ENCODE data around the gene IL11RA. TPM values are rescaled to one million over a fixed set of nuclear protein-coding genes. Genes with fewer than 3 reads are reported as not detected.
"Not testable (repeated sequence)": the region's sequence is repeated elsewhere in the genome, so short reads cannot be mapped to it uniquely, and the experiment has no call there.

The IL11RA gene
- polyA plus RNA-seq, 2 donors = 7.1 to 10.7 TPM

- H3K4me3 ChIP-seq (ENCODE audit: low read depth in 1 of 2, low read length in 2 of 2); H3K36me3 ChIP-seq (ENCODE audit: control insufficient read depth in 2 of 2, insufficient read depth in 2 of 2, low read length in 1 of 2); H3K27ac ChIP-seq (ENCODE audit: low read depth in 2 of 2, low read length in 1 of 2); H3K9me3 ChIP-seq (ENCODE audit: control insufficient read depth in 2 of 2, insufficient read depth in 1 of 2, low read depth in 1 of 2, low read length in 1 of 2); H3K27me3 ChIP-seq (ENCODE audit: control insufficient read depth in 1 of 2, insufficient read depth in 2 of 2, low read length in 2 of 2): not testable (repeated sequence)
- H3K4me1 ChIP-seq (ENCODE audit: control insufficient read depth in 2 of 2, insufficient read depth in 2 of 2, low read length in 1 of 2) = peaks cover 2 to 15% of the 10 kb centered on the region in 2 donors
- WGBS, 2 donors = 87 to 90% methylated on average over 8 of the region's 8 CpGs
These were observed 12.7 kb upstream of the IL11RA start for GRCh38 chr9:34639322-34639721.

DNA sequence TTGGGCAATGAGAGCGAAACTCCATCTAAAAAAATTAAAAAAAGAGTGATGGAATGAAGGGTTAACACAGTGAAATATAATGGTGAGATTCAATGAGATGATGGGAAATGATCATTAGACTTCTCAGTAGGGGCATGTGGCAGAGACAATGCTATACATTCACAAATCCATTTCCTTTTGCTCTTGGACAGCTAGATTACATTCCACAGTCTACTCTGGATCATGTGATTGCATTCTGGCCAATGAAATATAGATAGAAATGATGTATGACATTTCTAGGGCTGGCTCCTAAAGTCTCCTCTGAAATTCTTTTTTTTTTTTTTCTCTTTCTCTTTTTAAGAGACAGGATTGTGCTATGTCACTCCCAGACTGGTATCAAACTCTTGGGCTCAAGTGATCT is 9.3 kb upstream of the IL11RA start:
- H3K27me3 ChIP-seq (ENCODE audit: control insufficient read depth in 1 of 2, insufficient read depth in 2 of 2, low read length in 2 of 2) = no peaks in the 10 kb centered on the region
- peaks cover 10 to 15% of the 10 kb centered on the region in 2 donors for H3K4me1 ChIP-seq (ENCODE audit: control insufficient read depth in 2 of 2, insufficient read depth in 2 of 2, low read length in 1 of 2)
- H3K36me3 ChIP-seq (ENCODE audit: control insufficient read depth in 2 of 2, insufficient read depth in 2 of 2, low read length in 1 of 2) = no peaks in the 10 kb centered on the region
- no peak overlapping the region for H3K27ac ChIP-seq (ENCODE audit: low read depth in 2 of 2, low read length in 1 of 2)
- H3K9me3 ChIP-seq (ENCODE audit: control insufficient read depth in 2 of 2, insufficient read depth in 1 of 2, low read depth in 1 of 2, low read length in 1 of 2) = no peaks in the 10 kb centered on the region
- WGBS, 2 donors = 96 to 100% methylated on average over 1 of the region's 1 CpG
- H3K4me3 ChIP-seq (ENCODE audit: low read depth in 1 of 2, low read length in 2 of 2) = no peak overlapping the region

- Histone ChIP-seq H3K4me3 (ENCODE audit: low read depth in 1 of 2, low read length in 2 of 2) (no peak overlapping the region), H3K27me3 (ENCODE audit: control insufficient read depth in 1 of 2, insufficient read depth in 2 of 2, low read length in 2 of 2) (no peaks in the 10 kb centered on the region), H3K9me3 (ENCODE audit: control insufficient read depth in 2 of 2, insufficient read depth in 1 of 2, low read depth in 1 of 2, low read length in 1 of 2) (no peaks in the 10 kb centered on the region), H3K27ac (ENCODE audit: low read depth in 2 of 2, low read length in 1 of 2) (no peak overlapping the region), H3K4me1 (ENCODE audit: control insufficient read depth in 2 of 2, insufficient read depth in 2 of 2, low read length in 1 of 2) (peaks cover 12 to 16% of the 10 kb centered on the region in 2 donors), H3K36me3 (ENCODE audit: control insufficient read depth in 2 of 2, insufficient read depth in 2 of 2, low read length in 1 of 2) (peaks cover 0 to 13% of the 10 kb centered on the region in 2 donors)
These were observed 7.1 kb upstream of the IL11RA start for GRCh38 chr9:34644766-34645314.

DNA sequence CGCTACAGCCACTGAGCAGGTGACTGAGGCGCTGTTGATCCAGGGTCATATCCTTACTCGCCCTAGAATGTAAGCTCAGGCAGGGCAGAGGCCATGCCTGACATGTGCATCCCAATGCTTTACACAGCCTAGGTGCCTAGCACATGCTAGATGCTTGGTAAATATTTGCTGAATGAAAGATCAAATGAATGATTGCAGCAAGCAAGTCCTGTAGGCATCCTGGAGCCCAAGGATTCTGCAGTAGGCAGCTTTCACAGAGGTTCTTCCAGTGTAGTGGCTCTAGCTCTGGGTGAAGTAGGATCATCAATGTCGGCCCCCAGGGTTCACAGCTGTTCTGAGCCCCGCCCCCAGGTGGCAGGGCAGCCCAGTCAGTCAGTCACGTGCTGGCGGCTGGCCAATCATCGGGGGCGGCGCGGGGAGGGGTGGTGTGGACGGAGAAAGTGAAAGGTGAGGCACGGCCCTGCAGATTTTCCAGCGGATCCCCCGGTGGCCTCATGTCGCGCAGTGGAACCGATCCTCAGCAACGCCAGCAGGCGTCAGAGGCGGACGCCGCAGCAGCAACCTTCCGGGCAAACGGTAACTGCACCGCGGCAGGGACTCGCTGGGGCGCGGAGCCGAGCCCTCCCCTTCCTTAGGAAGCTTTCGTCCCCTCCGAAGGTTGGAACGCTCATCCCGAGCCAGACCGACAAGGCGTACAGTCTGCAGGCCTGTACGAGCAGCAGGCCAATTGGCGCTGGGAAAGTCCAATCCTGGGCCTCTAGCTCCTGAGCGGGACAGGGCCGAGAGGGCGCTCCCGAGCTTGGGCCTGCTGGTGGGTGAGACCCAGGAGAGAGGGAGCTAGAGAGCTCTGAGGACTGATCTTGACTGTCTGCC is 5.5 kb upstream of the IL11RA start, which contains the start of gene GALT:
TSS of gene GALT (plus strand) at position 465 of the 873 bp plus-strand sequence. CDS start at position 495, 30 bp downstream.
- H3K36me3 ChIP-seq (ENCODE audit: control insufficient read depth in 2 of 2, insufficient read depth in 2 of 2, low read length in 1 of 2) = peaks cover 0 to 16% of the 10 kb centered on the region in 2 donors
- peak within 1 kb of the TSS; percentile 72 to 80 for H3K4me3 ChIP-seq (ENCODE audit: low read depth in 1 of 2, low read length in 2 of 2)
- H3K27me3 ChIP-seq (ENCODE audit: control insufficient read depth in 1 of 2, insufficient read depth in 2 of 2, low read length in 2 of 2) = no peaks in the 10 kb centered on the region
- H3K27ac ChIP-seq (ENCODE audit: low read depth in 2 of 2, low read length in 1 of 2) = peak within 1 kb of the TSS; percentile 81 to 86
- H3K4me1 ChIP-seq (ENCODE audit: control insufficient read depth in 2 of 2, insufficient read depth in 2 of 2, low read length in 1 of 2) = peaks cover 12 to 16% of the 10 kb centered on the region in 2 donors
- H3K9me3 ChIP-seq (ENCODE audit: control insufficient read depth in 2 of 2, insufficient read depth in 1 of 2, low read depth in 1 of 2, low read length in 1 of 2) = no peaks in the 10 kb centered on the region
- WGBS, 2 donors = 5% methylated on average over 43 of the region's 43 CpGs

DNA sequence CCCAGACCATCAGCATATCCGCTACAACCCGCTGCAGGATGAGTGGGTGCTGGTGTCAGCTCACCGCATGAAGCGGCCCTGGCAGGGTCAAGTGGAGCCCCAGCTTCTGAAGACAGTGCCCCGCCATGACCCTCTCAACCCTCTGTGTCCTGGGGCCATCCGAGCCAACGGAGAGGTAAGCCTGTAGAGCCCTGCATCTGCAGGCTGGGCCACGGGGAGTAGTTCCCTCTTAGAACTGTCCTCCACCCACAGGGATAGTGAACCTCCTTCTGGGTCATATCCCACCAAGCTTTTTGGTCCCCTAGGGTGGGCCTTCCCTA is 4.9 kb upstream of the IL11RA start:
- H3K27ac ChIP-seq (ENCODE audit: low read depth in 2 of 2, low read length in 1 of 2) = peak overlapping the region; percentile 81 to 86
- 3 to 5% methylated on average over 8 of the region's 8 CpGs for whole genome bisulfite sequencing, 2 donors

DNA sequence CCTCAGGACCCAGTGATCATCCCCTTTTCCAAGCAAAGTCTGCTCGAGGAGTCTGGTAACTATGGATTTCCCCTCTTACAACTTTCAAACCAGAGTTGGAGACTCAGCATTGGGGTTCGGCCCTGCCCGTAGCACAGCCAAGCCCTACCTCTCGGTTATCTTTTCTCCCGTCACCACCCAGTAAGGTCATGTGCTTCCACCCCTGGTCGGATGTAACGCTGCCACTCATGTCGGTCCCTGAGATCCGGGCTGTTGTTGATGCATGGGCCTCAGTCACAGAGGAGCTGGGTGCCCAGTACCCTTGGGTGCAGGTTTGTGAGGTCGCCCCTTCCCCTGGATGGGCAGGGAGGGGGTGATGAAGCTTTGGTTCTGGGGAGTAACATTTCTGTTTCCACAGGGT is 4.3 kb upstream of the IL11RA start:
- Histone ChIP-seq H3K4me1 (ENCODE audit: control insufficient read depth in 2 of 2, insufficient read depth in 2 of 2, low read length in 1 of 2) (peaks cover 12 to 20% of the 10 kb centered on the region in 2 donors), H3K27ac (ENCODE audit: low read depth in 2 of 2, low read length in 1 of 2) (peak overlapping the region in 1 of 2 donors; percentile 24), H3K36me3 (ENCODE audit: control insufficient read depth in 2 of 2, insufficient read depth in 2 of 2, low read length in 1 of 2) (peaks cover 0 to 16% of the 10 kb centered on the region in 2 donors), H3K4me3 (ENCODE audit: low read depth in 1 of 2, low read length in 2 of 2) (peak overlapping the region; percentile 72 to 80), H3K9me3 (ENCODE audit: control insufficient read depth in 2 of 2, insufficient read depth in 1 of 2, low read depth in 1 of 2, low read length in 1 of 2) (no peaks in the 10 kb centered on the region), H3K27me3 (ENCODE audit: control insufficient read depth in 1 of 2, insufficient read depth in 2 of 2, low read length in 2 of 2) (no peaks in the 10 kb centered on the region)
- 42 to 61% methylated on average over 10 of the region's 10 CpGs for WGBS, 2 donors

More for the DNA sequence above, 4.9 kb upstream of the IL11RA start:
- peaks cover 12 to 16% of the 10 kb centered on the region in 2 donors for H3K4me1 ChIP-seq (ENCODE audit: control insufficient read depth in 2 of 2, insufficient read depth in 2 of 2, low read length in 1 of 2)
- peak overlapping the region; percentile 72 to 80 for H3K4me3 ChIP-seq (ENCODE audit: low read depth in 1 of 2, low read length in 2 of 2)
- H3K27me3 ChIP-seq (ENCODE audit: control insufficient read depth in 1 of 2, insufficient read depth in 2 of 2, low read length in 2 of 2) = no peaks in the 10 kb centered on the region
- no peaks in the 10 kb centered on the region for H3K9me3 ChIP-seq (ENCODE audit: control insufficient read depth in 2 of 2, insufficient read depth in 1 of 2, low read depth in 1 of 2, low read length in 1 of 2)
- peaks cover 0 to 16% of the 10 kb centered on the region in 2 donors for H3K36me3 ChIP-seq (ENCODE audit: control insufficient read depth in 2 of 2, insufficient read depth in 2 of 2, low read length in 1 of 2)

- no peak overlapping the region for H3K4me3 ChIP-seq (ENCODE audit: low read depth in 1 of 2, low read length in 2 of 2)
- H3K27me3 ChIP-seq (ENCODE audit: control insufficient read depth in 1 of 2, insufficient read depth in 2 of 2, low read length in 2 of 2) = no peaks in the 10 kb centered on the region
- H3K36me3 ChIP-seq (ENCODE audit: control insufficient read depth in 2 of 2, insufficient read depth in 2 of 2, low read length in 1 of 2) = peaks cover 0 to 16% of the 10 kb centered on the region in 2 donors
- no peaks in the 10 kb centered on the region for H3K9me3 ChIP-seq (ENCODE audit: control insufficient read depth in 2 of 2, insufficient read depth in 1 of 2, low read depth in 1 of 2, low read length in 1 of 2)
- 93 to 95% methylated on average over 8 of the region's 8 CpGs for WGBS, 2 donors
- H3K4me1 ChIP-seq (ENCODE audit: control insufficient read depth in 2 of 2, insufficient read depth in 2 of 2, low read length in 1 of 2) = peaks cover 11 to 27% of the 10 kb centered on the region in 2 donors
- H3K27ac ChIP-seq (ENCODE audit: low read depth in 2 of 2, low read length in 1 of 2) = no peak overlapping the region
These were observed 3.3 kb upstream of the IL11RA start for GRCh38 chr9:34648673-34649072.

GRCh38 chr9:34650816-34651215 is 1.2 kb upstream of the IL11RA start:
- Histone ChIP-seq H3K27me3 (ENCODE audit: control insufficient read depth in 1 of 2, insufficient read depth in 2 of 2, low read length in 2 of 2) (no peaks in the 10 kb centered on the region), H3K36me3 (ENCODE audit: control insufficient read depth in 2 of 2, insufficient read depth in 2 of 2, low read length in 1 of 2) (peaks cover 0 to 16% of the 10 kb centered on the region in 2 donors), H3K9me3 (ENCODE audit: control insufficient read depth in 2 of 2, insufficient read depth in 1 of 2, low read depth in 1 of 2, low read length in 1 of 2) (no peaks in the 10 kb centered on the region), H3K4me1 (ENCODE audit: control insufficient read depth in 2 of 2, insufficient read depth in 2 of 2, low read length in 1 of 2) (peaks cover 10 to 40% of the 10 kb centered on the region in 2 donors), H3K4me3 (ENCODE audit: low read depth in 1 of 2, low read length in 2 of 2) (no peak overlapping the region), H3K27ac (ENCODE audit: low read depth in 2 of 2, low read length in 1 of 2) (peak overlapping the region; percentile 74 to 81)
- 63% methylated on average over 5 of the region's 5 CpGs for WGBS, 2 donors

GRCh38 chr9:34651321-34651720 is 664 bp upstream of the IL11RA start:
- peaks cover 10 to 38% of the 10 kb centered on the region in 2 donors for H3K4me1 ChIP-seq (ENCODE audit: control insufficient read depth in 2 of 2, insufficient read depth in 2 of 2, low read length in 1 of 2)
- no peaks in the 10 kb centered on the region for H3K9me3 ChIP-seq (ENCODE audit: control insufficient read depth in 2 of 2, insufficient read depth in 1 of 2, low read depth in 1 of 2, low read length in 1 of 2)
- H3K27me3 ChIP-seq (ENCODE audit: control insufficient read depth in 1 of 2, insufficient read depth in 2 of 2, low read length in 2 of 2) = no peaks in the 10 kb centered on the region
- WGBS, 2 donors = 34 to 52% methylated on average over 4 of the region's 4 CpGs
- H3K4me3 ChIP-seq (ENCODE audit: low read depth in 1 of 2, low read length in 2 of 2) = no peak overlapping the region
- peak overlapping the region; percentile 74 to 81 for H3K27ac ChIP-seq (ENCODE audit: low read depth in 2 of 2, low read length in 1 of 2)
- peaks cover 0 to 16% of the 10 kb centered on the region in 2 donors for H3K36me3 ChIP-seq (ENCODE audit: control insufficient read depth in 2 of 2, insufficient read depth in 2 of 2, low read length in 1 of 2)

Measured in esophagus (tissue), 2 donors.